HepG2 (cell line): ENCODE results near the gene MLH1. TPM values are rescaled to one million over a fixed set of nuclear protein-coding genes. Genes with fewer than 3 reads are reported as not detected.

Source experiments
- ADNP ChIP-seq: sonication (generic); formaldehyde crosslinking; IDR thresholded peaks from 2 replicates; pipeline ENCODE4 v1.4.0; 2020; ENCODE audit warnings: missing genetic modification reagents
- ATRX ChIP-seq: sonication (generic); formaldehyde crosslinking; IDR thresholded peaks from 2 replicates; pipeline ENCODE4 v1.4.0; 2020; ENCODE audit warnings: missing genetic modification reagents, borderline replicate concordance
- CSRNP1 ChIP-seq: sonication (generic); formaldehyde crosslinking; IDR thresholded peaks from 2 replicates; pipeline ENCODE4 v1.8.1; 2023; ENCODE audit warnings: mild to moderate bottlenecking, missing genetic modification reagents
- DDIT3 ChIP-seq: sonication (generic); formaldehyde crosslinking; IDR thresholded peaks from 2 replicates; pipeline ENCODE4 v1.4.0; 2020; ENCODE audit warnings: mild to moderate bottlenecking, missing genetic modification reagents
- DNMT1 ChIP-seq: sonication (generic); formaldehyde crosslinking; IDR thresholded peaks from 2 replicates; pipeline ENCODE4 v1.5.1; 2020; ENCODE audit warnings: mild to moderate bottlenecking, missing genetic modification reagents
- FOXK2 ChIP-seq: fragments of 450-650 bp; IDR thresholded peaks from 2 replicates; pipeline ENCODE4 v1.6.1; 2016
- MEIS1 ChIP-seq: sonication (generic); formaldehyde crosslinking; IDR thresholded peaks from 2 replicates; pipeline ENCODE4 v1.9.0; 2021; ENCODE audit warnings: mild to moderate bottlenecking, missing genetic modification reagents, moderate library complexity, borderline replicate concordance
- NFYC ChIP-seq: IDR thresholded peaks from 2 replicates; pipeline ENCODE4 v1.6.1; 2016; ENCODE audit warnings: missing genetic modification reagents, missing compliant biosample characterization
- PAWR ChIP-seq: sonication (generic); formaldehyde crosslinking; IDR thresholded peaks from 2 replicates; pipeline ENCODE4 v1.4.0; 2020; ENCODE audit warnings: missing genetic modification reagents, mild to moderate bottlenecking, borderline replicate concordance
- RARG ChIP-seq: sonication (generic); formaldehyde crosslinking; IDR thresholded peaks from 2 replicates; pipeline ENCODE4 v1.4.0; 2020; ENCODE audit warnings: low read depth, mild to moderate bottlenecking, missing genetic modification reagents
- RBM39 ChIP-seq: fragments of 200-400 bp; formaldehyde crosslinking; IDR thresholded peaks from one replicate; pipeline ENCODE4 v1.6.1; 2018; ENCODE audit warnings: antibody characterized with exemption, mild to moderate bottlenecking, low read depth, low read length; ENCODE audit not compliant: poor library complexity, severe bottlenecking
- RXRA ChIP-seq: sonication (generic); formaldehyde crosslinking; IDR thresholded peaks from 2 replicates; pipeline ENCODE4 v1.5.1; 2020; ENCODE audit warnings: missing genetic modification reagents
- SAP130 ChIP-seq: IDR thresholded peaks from 2 replicates; pipeline ENCODE4 v1.6.1; 2016; ENCODE audit warnings: low read depth
- SMARCE1 ChIP-seq: fragments of 450-650 bp; IDR thresholded peaks from 2 replicates; pipeline ENCODE4 v1.6.1; 2017; ENCODE audit warnings: borderline replicate concordance
- SYNCRIP ChIP-seq: fragments of 200-400 bp; formaldehyde crosslinking; IDR thresholded peaks from 2 replicates; pipeline ENCODE4 v1.6.1; 2018; ENCODE audit warnings: mild to moderate bottlenecking, low read depth, low read length; ENCODE audit not compliant: insufficient read depth
- TBP ChIP-seq: sonication (generic); formaldehyde crosslinking; IDR thresholded peaks from 2 replicates; pipeline ENCODE4 v1.5.0; 2020; ENCODE audit warnings: missing genetic modification reagents
- ZMYM4 ChIP-seq: sonication (generic); formaldehyde crosslinking; IDR thresholded peaks from 2 replicates; pipeline ENCODE4 v1.8.1; 2023; ENCODE audit warnings: mild to moderate bottlenecking, missing genetic modification reagents
- ZNF367 ChIP-seq: sonication (generic); formaldehyde crosslinking; IDR thresholded peaks from 2 replicates; pipeline ENCODE4 v1.4.0; 2020; ENCODE audit warnings: missing genetic modification reagents, borderline replicate concordance
- ZNF460 ChIP-seq: sonication (generic); formaldehyde crosslinking; IDR thresholded peaks from 2 replicates; pipeline ENCODE4 v1.5.1; 2020; ENCODE audit warnings: missing genetic modification reagents, mild to moderate bottlenecking, borderline replicate concordance
- ZNF562 ChIP-seq: sonication (generic); formaldehyde crosslinking; IDR thresholded peaks from 2 replicates; pipeline ENCODE4 v1.8.0; 2022; ENCODE audit warnings: missing genetic modification reagents, borderline replicate concordance
- polyA plus RNA-seq, 8 experiments: library from polyadenylated mRNA; depleted of rRNA in 3 of 8; stranded (reverse) in 7 of 8; unstranded in 1 of 8; fragments of >200 nt; fragmentation: Illumina TruSeq in 4 of 8; extraction: Trizol in 4 of 8; gene quantifications; 2 replicates each; pipeline versions ENCODE4 v1.2.1 to v1.2.3, GENCODE V29; 2011 to 2016; ENCODE audit warnings: low read depth in 4 of 8, missing spikeins in 1 of 8, mixed read lengths in 1 of 8; ENCODE audit not compliant: insufficient read depth in 1 of 8
- total RNA-seq, 5 experiments: library from RNA; depleted of rRNA; stranded (reverse); fragments of >200 nt; fragmentation: Illumina TruSeq; extraction: Trizol; gene quantifications; 2 replicates each; pipeline ENCODE4 v1.2.3, GENCODE V29; 2016; ENCODE audit warnings: low read depth in 1 of 5
- TF ChIP-seq, protein P1 (sequence below): sonication (generic); formaldehyde crosslinking; conservative IDR thresholded peaks from 2 replicates; pipeline ENCODE4 v1.8.0; 2022; ENCODE audit warnings: low read depth, missing genetic modification reagents
- TF ChIP-seq, protein P2 (sequence below): sonication (generic); formaldehyde crosslinking; IDR thresholded peaks from 2 replicates; pipeline ENCODE4 v1.5.1; 2020; ENCODE audit warnings: mild to moderate bottlenecking, missing genetic modification reagents
- TF ChIP-seq, protein P3 (sequence below): sonication (generic); formaldehyde crosslinking; IDR thresholded peaks from 2 replicates; pipeline ENCODE4 v1.8.0; 2022; ENCODE audit warnings: missing genetic modification reagents, mild to moderate bottlenecking, moderate library complexity, borderline replicate concordance

Gene MLH1
- total and polyA plus RNA-seq, 2 of the 13 experiments (the other 11 are each of a cell fraction or from before 2014, with no cell fraction given): 29.5 to 70.8 TPM

DNA sequence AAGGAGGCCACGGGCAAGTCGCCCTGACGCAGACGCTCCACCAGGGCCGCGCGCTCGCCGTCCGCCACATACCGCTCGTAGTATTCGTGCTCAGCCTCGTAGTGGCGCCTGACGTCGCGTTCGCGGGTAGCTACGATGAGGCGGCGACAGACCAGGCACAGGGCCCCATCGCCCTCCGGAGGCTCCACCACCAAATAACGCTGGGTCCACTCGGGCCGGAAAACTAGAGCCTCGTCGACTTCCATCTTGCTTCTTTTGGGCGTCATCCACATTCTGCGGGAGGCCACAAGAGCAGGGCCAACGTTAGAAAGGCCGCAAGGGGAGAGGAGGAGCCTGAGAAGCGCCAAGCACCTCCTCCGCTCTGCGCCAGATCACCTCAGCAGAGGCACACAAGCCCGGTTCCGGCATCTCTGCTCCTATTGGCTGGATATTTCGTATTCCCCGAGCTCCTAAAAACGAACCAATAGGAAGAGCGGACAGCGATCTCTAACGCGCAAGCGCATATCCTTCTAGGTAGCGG, 452 bp upstream of the MLH1 start, which contains the start of gene EPM2AIP1 (continued):
- TF ChIP-seq, protein P1, sequence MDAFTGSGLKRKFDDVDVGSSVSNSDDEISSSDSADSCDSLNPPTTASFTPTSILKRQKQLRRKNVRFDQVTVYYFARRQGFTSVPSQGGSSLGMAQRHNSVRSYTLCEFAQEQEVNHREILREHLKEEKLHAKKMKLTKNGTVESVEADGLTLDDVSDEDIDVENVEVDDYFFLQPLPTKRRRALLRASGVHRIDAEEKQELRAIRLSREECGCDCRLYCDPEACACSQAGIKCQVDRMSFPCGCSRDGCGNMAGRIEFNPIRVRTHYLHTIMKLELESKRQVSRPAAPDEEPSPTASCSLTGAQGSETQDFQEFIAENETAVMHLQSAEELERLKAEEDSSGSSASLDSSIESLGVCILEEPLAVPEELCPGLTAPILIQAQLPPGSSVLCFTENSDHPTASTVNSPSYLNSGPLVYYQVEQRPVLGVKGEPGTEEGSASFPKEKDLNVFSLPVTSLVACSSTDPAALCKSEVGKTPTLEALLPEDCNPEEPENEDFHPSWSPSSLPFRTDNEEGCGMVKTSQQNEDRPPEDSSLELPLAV (CRISPR knock-in tag): no peak
- TF ChIP-seq SMARCE1 (no peak), RBM39 (no peak), DNMT1 (no peak; the same call in 1 of the 2 replicates), TBP (CRISPR knock-in tag) (no peak), CSRNP1 (CRISPR knock-in tag) (no peak), RARG (no peak), ADNP (CRISPR knock-in tag) (no peak), SYNCRIP (no peak), SAP130 (CRISPR knock-in tag) (peak; percentile 36; the same call in 1 of the 2 replicates), MEIS1 (no peak), DDIT3 (CRISPR knock-in tag) (no peak), ZNF460 (CRISPR knock-in tag) (no peak), ATRX (CRISPR knock-in tag) (no peak), ZNF562 (CRISPR knock-in tag) (no peak; the same call in 1 of the 2 replicates), ZMYM4 (no peak; the same call in 1 of the 2 replicates), RXRA (CRISPR knock-in tag) (no peak), ZNF367 (CRISPR knock-in tag) (no peak), FOXK2 (no peak), NFYC (CRISPR knock-in tag) (no peak), PAWR (CRISPR knock-in tag) (no peak)
- TF ChIP-seq, protein P2, sequence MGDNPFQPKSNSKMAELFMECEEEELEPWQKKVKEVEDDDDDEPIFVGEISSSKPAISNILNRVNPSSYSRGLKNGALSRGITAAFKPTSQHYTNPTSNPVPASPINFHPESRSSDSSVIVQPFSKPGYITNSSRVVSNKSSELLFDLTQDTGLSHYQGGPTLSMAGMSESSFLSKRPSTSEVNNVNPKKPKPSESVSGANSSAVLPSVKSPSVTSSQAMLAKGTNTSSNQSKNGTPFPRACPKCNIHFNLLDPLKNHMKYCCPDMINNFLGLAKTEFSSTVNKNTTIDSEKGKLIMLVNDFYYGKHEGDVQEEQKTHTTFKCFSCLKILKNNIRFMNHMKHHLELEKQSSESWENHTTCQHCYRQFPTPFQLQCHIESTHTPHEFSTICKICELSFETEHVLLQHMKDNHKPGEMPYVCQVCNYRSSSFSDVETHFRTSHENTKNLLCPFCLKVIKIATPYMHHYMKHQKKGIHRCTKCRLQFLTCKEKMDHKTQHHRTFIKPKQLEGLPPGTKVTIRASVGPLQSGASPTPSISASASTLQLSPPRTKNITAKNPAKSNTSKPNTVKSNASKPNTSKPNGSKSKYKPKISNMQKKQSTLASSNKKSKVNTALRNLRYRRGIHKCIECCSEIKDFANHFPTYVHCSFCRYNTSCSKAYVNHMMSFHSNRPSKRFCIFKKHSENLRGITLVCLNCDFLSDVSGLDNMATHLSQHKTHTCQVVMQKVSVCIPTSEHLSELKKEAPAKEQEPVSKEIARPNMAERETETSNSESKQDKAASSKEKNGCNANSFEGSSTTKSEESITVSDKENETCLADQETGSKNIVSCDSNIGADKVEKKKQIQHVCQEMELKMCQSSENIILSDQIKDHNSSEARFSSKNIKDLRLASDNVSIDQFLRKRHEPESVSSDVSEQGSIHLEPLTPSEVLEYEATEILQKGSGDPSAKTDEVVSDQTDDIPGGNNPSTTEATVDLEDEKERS (CRISPR knock-in tag): no peak
- TF ChIP-seq, protein P3, sequence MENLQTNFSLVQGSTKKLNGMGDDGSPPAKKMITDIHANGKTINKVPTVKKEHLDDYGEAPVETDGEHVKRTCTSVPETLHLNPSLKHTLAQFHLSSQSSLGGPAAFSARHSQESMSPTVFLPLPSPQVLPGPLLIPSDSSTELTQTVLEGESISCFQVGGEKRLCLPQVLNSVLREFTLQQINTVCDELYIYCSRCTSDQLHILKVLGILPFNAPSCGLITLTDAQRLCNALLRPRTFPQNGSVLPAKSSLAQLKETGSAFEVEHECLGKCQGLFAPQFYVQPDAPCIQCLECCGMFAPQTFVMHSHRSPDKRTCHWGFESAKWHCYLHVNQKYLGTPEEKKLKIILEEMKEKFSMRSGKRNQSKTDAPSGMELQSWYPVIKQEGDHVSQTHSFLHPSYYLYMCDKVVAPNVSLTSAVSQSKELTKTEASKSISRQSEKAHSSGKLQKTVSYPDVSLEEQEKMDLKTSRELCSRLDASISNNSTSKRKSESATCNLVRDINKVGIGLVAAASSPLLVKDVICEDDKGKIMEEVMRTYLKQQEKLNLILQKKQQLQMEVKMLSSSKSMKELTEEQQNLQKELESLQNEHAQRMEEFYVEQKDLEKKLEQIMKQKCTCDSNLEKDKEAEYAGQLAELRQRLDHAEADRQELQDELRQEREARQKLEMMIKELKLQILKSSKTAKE (CRISPR knock-in tag): no peak
